H1 (cell line): ENCODE data around the gene ACOT2.

Source experiments
- ATF2 ChIP-seq: IDR thresholded peaks from 2 replicates; pipeline ENCODE4 v1.6.1; 2012; ENCODE audit warnings: low read length, inconsistent platforms
- CHD1 ChIP-seq: IDR thresholded peaks from 2 replicates; pipeline ENCODE4 v1.6.1; 2012; ENCODE audit warnings: low read depth, low read length, improper control_type of control experiment
- CTCF ChIP-seq, 3 experiments: IDR thresholded peaks; 1 replicate in 2 of 3; 2 replicates in 1 of 3; pipeline versions ENCODE4 v1.5.1 to v1.6.1; 2011; ENCODE audit warnings: low read length in 3 of 3, mild to moderate bottlenecking in 3 of 3, inconsistent platforms in 2 of 3, low read depth in 1 of 3, moderate library complexity in 1 of 3; ENCODE audit not compliant: insufficient read depth in 1 of 3; ENCODE audit errors: control extremely low read depth in 1 of 3
- POLR2A ChIP-seq, 2 experiments: IDR thresholded peaks; 1 replicate in 1 of 2; 2 replicates in 1 of 2; pipeline ENCODE4 v1.6.1; 2011; ENCODE audit warnings: low read depth in 2 of 2, low read length in 2 of 2, mild to moderate bottlenecking in 2 of 2; ENCODE audit errors: control extremely low read depth in 1 of 2
- POLR2AphosphoS5 ChIP-seq: IDR thresholded peaks from 2 replicates; pipeline ENCODE4 v1.6.1; 2011; ENCODE audit warnings: low read depth, low read length
- SAP30 ChIP-seq: fragments of 300-600 bp; sonication (generic); IDR thresholded peaks from 2 replicates; pipeline ENCODE4 v1.7.1; 2012; ENCODE audit warnings: low read length, moderate library complexity, mild to moderate bottlenecking, inconsistent platforms; ENCODE audit not compliant: insufficient read depth, insufficient replicate concordance

- TF ChIP-seq CHD1 (no peak), CTCF (IDR thresholded peaks at IDR 0.05; ENCODE audit: control extremely low read depth in 1 of 3, insufficient read depth in 1 of 3, low read depth in 1 of 3, low read length in 3 of 3) (no peak), SAP30 (no peak), ATF2 (no peak), POLR2AphosphoS5 (no peak), POLR2A (IDR thresholded peaks at IDR 0.05; ENCODE audit: control extremely low read depth in 1 of 2, low read depth in 2 of 2, low read length in 2 of 2) (no peak)
Observed at GRCh38 chr14:73553845-73554244, 15.2 kb upstream of the ACOT2 start.
